Type B pancreatic cell (in vitro differentiated cells): ENCODE measurements around the gene OTOG. TPM values are rescaled to one million over a fixed set of nuclear protein-coding genes. Genes with fewer than 3 reads are reported as not detected.

Source experiments
- DNase-seq: peaks from one replicate; pipeline ENCODE4 v3.0.0; 2021; ENCODE audit warnings: mixed read lengths; ENCODE audit not compliant: unreplicated experiment; ENCODE audit errors: extremely low spot score
- H3K27ac Mint-ChIP-seq: 2 replicates; pipeline ENCODE4 v1.8.0; 2021; ENCODE audit warnings: mild to moderate bottlenecking, mixed read lengths
- H3K27me3 Mint-ChIP-seq: 2 replicates; pipeline ENCODE4 v1.8.0; 2021; ENCODE audit warnings: mixed read lengths
- H3K36me3 Mint-ChIP-seq: 2 replicates; pipeline ENCODE4 v1.8.0; 2021; ENCODE audit warnings: mixed read lengths
- H3K4me1 Mint-ChIP-seq: one replicate; pipeline ENCODE4 v1.8.0; 2021; ENCODE audit warnings: mixed read lengths; ENCODE audit not compliant: unreplicated experiment
- H3K4me3 Mint-ChIP-seq: 2 replicates; pipeline ENCODE4 v1.8.0; 2021; ENCODE audit warnings: mild to moderate bottlenecking, mixed read lengths
- H3K9me3 Mint-ChIP-seq: 2 replicates; pipeline ENCODE4 v1.8.0; 2021; ENCODE audit warnings: mixed read lengths
- total RNA-seq: library from RNA; stranded (reverse); gene quantifications from 2 replicates; pipeline ENCODE4 v1.2.1, GENCODE V29; 2021; ENCODE audit warnings: low replicate concordance
- TF ChIP-seq, protein P1 (sequence below): fragments of 200-600 bp; sonication (generic); conservative IDR thresholded peaks from 2 replicates; pipeline ENCODE4 v1.5.0; 2021; ENCODE audit warnings: antibody characterized with exemption, mild to moderate bottlenecking

The OTOG gene
- total RNA-seq, 1 donor from 2014 or later = 1.5 TPM

DNA sequence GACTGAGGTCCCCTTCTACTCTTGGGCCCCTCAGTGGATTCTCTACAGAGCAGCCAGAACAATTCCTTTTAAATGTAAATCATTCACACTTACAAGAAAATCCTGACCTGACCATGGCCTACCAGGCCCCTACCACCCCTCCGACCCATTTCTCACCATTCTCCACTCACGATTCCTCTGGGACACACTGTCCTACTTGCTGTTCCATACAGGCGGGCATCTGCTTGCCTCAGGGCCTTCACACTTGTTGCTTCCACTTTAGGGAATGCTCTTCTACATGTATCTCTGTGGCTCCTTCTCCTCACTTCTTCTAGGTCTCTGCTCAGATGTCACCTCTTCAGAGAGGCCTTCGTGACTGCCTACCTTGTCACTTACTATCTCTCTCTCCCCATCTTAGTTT lies 6.3 kb upstream of the OTOG start:
- H3K4me1 Mint-ChIP-seq = peaks cover 28% of the 10 kb centered on the region
- DNase-seq = no peak
- no peaks in the 10 kb centered on the region for H3K36me3 Mint-ChIP-seq
- no peak overlapping the region for H3K4me3 Mint-ChIP-seq
- peaks cover 21% of the 10 kb centered on the region for H3K27me3 Mint-ChIP-seq
- H3K9me3 Mint-ChIP-seq = no peaks in the 10 kb centered on the region
- H3K27ac Mint-ChIP-seq = peak overlapping the region; percentile 35
- TF ChIP-seq, protein P1, sequence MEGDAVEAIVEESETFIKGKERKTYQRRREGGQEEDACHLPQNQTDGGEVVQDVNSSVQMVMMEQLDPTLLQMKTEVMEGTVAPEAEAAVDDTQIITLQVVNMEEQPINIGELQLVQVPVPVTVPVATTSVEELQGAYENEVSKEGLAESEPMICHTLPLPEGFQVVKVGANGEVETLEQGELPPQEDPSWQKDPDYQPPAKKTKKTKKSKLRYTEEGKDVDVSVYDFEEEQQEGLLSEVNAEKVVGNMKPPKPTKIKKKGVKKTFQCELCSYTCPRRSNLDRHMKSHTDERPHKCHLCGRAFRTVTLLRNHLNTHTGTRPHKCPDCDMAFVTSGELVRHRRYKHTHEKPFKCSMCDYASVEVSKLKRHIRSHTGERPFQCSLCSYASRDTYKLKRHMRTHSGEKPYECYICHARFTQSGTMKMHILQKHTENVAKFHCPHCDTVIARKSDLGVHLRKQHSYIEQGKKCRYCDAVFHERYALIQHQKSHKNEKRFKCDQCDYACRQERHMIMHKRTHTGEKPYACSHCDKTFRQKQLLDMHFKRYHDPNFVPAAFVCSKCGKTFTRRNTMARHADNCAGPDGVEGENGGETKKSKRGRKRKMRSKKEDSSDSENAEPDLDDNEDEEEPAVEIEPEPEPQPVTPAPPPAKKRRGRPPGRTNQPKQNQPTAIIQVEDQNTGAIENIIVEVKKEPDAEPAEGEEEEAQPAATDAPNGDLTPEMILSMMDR = no peak

DNA sequence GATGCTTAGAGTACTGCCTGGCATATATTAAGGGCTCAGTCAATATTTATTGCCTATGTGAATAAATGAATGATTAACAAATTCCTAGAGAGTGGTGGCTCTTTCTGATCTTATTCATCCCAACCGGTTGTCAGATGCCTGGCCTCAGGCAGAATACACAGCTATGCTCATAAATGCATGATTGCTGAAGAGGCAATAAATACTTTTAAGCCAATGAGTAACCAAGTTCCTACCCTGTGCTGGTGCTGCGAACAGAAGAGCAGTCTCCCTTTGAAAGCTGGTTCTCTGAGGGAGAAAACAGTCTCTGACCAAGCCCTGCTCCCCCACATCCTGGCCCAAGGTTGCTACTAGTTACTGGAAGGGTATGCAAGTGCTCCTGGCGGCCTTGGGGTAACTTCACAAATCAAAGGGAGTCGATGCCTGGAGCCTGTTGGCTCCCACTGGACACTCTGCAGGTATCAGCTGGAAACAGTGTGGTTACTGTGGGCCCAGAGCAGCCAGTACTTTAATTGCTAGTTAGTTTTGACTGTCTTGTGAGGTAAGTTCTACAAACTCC lies 5.7 kb upstream of the OTOG start:
- peaks cover 27% of the 10 kb centered on the region for H3K27me3 Mint-ChIP-seq
- H3K9me3 Mint-ChIP-seq = no peaks in the 10 kb centered on the region
- peak overlapping the region; percentile 73 for H3K4me3 Mint-ChIP-seq
- H3K4me1 Mint-ChIP-seq = peaks cover 33% of the 10 kb centered on the region
- H3K36me3 Mint-ChIP-seq = no peaks in the 10 kb centered on the region
- DNase-seq = no peak
- TF ChIP-seq, protein P1 = no peak
- peak overlapping the region; percentile 80 for H3K27ac Mint-ChIP-seq

DNA sequence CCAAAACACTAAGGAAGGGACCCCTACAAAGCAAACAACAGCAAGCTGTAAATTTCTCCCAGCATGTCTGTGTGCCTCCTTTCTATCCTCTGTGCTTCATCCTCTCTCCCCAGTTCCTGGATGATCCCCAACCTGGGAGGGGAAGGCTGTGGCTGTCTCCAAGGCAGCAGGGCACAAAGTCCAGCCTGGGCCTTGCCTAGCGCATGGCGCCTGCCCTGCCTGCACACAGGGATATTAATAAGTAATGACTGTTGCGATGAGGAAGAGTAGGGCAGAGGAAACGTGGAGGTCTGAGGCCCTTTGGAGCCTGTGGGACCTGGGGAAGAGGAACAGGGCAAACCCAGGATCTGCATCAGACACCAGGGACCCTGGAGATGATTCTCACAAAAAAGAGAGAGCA lies 4.8 kb upstream of the OTOG start:
- no peak for DNase-seq
- no peaks in the 10 kb centered on the region for H3K36me3 Mint-ChIP-seq

DNA sequence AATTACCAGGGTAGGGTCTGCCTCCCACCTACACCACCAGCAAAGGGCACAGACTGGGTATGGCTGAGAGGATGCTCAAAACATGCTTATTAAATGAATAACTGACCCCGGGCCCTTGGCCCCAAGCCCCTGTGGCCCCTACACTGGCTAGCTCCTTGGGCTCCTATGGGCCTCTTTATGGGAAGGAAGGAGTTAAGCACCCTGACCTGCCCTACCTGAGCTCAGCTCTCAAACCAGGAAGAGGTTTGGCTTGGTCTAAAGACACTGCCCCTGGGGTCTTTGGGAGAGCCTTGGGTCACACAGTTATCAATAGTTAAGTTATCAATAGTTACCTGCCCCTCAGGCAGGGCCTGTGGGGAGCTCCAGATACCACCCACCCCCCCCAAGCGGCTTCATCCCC lies 4.0 kb upstream of the OTOG start:
- H3K36me3 Mint-ChIP-seq = no peaks in the 10 kb centered on the region

More for the DNA sequence above, 4.8 kb upstream of the OTOG start:
- TF ChIP-seq, protein P1 = no peak
- H3K27ac Mint-ChIP-seq = peak overlapping the region; percentile 80
- H3K27me3 Mint-ChIP-seq = peaks cover 31% of the 10 kb centered on the region
- H3K9me3 Mint-ChIP-seq = no peaks in the 10 kb centered on the region
- peaks cover 40% of the 10 kb centered on the region for H3K4me1 Mint-ChIP-seq
- peak overlapping the region; percentile 73 for H3K4me3 Mint-ChIP-seq

DNA sequence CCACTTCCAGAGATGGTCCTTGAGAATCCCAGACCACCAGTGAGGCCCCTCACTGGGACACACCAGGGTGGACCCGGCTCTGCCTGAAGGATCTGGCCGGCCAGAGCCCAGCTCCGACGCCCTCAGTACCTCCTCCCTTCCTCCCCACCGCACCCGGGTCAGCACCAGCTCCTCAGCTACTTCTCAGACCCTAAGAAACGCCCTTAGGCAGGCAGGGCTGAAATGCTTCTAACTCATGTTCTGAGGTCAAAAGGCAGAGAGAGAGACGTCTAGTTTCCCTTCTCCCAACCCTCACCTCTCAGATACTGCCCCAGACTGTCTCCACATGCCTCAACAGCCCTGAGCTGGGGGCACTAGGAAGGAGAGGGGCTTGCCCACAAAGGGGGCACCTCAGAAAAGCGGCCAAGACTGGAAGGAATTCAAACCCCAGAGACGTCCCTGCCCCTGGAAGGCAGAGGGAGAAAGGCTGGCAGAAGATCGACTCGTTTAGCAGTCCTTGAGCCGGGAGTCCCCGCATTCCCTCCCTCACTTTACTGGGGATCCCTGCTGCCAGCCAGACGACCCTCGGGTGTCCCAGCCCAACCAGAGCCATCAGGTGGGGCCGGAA lies 3.4 kb upstream of the OTOG start:
- H3K27ac Mint-ChIP-seq = peak overlapping the region; percentile 79
- no peaks in the 10 kb centered on the region for H3K9me3 Mint-ChIP-seq
- peaks cover 36% of the 10 kb centered on the region for H3K27me3 Mint-ChIP-seq
- no peak for DNase-seq
- H3K4me1 Mint-ChIP-seq = peaks cover 45% of the 10 kb centered on the region
- H3K4me3 Mint-ChIP-seq = peak overlapping the region; percentile 82
- no peaks in the 10 kb centered on the region for H3K36me3 Mint-ChIP-seq
- TF ChIP-seq, protein P1 = no peak

More for the DNA sequence above, 4.0 kb upstream of the OTOG start:
- Mint-ChIP-seq H3K4me3 (peak overlapping the region; percentile 71), H3K9me3 (no peaks in the 10 kb centered on the region), H3K27me3 (peaks cover 36% of the 10 kb centered on the region), H3K4me1 (peaks cover 45% of the 10 kb centered on the region), H3K27ac (no peak overlapping the region)
- DNase-seq = no peak
- TF ChIP-seq, protein P1 = no peak
